ENCODE results near the gene GLI2.

Gene GLI2

DNA sequence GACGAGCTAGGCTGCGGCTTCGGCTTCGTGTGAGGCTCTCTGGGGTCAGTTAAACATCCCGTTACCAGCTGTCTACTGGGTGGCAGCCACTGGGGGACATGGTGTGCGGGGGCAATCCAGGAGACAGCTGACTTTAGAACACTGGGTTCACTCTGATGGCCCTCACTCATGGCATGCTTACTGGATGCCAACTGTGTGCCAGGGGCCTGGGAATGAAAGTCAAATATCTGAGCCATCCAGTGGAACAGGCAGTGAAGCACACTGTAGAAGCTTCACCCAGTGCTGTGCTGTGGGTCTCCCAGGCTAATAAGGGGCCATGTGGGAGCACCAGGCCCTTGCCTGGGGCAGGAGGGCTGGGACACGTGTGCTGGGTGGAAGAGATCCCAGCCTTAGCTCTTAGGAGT is 48.3 kb downstream of the GLI2 start:
- TF ChIP-seq, protein P1, sequence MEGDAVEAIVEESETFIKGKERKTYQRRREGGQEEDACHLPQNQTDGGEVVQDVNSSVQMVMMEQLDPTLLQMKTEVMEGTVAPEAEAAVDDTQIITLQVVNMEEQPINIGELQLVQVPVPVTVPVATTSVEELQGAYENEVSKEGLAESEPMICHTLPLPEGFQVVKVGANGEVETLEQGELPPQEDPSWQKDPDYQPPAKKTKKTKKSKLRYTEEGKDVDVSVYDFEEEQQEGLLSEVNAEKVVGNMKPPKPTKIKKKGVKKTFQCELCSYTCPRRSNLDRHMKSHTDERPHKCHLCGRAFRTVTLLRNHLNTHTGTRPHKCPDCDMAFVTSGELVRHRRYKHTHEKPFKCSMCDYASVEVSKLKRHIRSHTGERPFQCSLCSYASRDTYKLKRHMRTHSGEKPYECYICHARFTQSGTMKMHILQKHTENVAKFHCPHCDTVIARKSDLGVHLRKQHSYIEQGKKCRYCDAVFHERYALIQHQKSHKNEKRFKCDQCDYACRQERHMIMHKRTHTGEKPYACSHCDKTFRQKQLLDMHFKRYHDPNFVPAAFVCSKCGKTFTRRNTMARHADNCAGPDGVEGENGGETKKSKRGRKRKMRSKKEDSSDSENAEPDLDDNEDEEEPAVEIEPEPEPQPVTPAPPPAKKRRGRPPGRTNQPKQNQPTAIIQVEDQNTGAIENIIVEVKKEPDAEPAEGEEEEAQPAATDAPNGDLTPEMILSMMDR (conservative IDR thresholded peaks at IDR 0.05), result no peak
- TF ChIP-seq ZFX (IDR thresholded peaks at IDR 0.05), result no peak
- H3K27ac ChIP-seq, result no peak overlapping the region
